ENCODE data around the gene UBP1. TPM values are rescaled to one million over a fixed set of nuclear protein-coding genes. Genes with fewer than 3 reads are reported as not detected.

UBP1 gene
- total and polyA plus RNA-seq, 4 donors: 6.8 to 36.9 (median 16.5) TPM

DNA sequence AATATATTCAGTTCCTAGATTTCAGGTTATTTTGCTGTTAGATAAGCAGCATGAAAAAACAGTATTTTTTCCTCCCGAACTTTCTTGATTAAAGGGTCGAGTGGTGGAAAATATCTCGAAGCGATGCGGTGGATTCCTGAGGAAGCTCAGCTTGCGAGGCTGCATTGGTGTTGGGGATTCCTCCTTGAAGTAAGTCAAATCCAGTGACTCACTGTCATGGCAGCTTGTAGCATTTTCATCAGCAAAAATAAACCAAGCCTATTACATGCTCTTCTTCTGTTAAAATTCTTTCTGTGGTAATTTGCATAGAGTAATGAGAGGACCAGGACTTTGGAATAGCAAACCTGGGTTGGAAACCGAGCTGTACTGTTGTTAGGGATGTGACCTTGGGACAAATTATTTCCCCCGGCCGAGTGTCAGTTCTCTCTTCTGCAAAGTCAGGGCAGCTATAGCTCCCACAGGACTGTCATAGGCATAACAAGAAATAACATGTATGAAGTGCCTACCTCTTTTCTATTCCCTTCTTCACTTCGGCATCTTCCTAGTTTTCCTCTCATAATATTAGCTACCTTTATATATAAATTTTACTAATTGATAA is 75.6 kb downstream of the UBP1 start:
- WGBS: 79% methylated on average over 10 of the region's 10 CpGs
- TF ChIP-seq, protein P1, sequence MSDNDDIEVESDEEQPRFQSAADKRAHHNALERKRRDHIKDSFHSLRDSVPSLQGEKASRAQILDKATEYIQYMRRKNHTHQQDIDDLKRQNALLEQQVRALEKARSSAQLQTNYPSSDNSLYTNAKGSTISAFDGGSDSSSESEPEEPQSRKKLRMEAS (IDR thresholded peaks at IDR 0.05): no peak
- TF ChIP-seq NR2F2 (IDR thresholded peaks at IDR 0.05): no peak
- TF ChIP-seq YY1 (IDR thresholded peaks at IDR 0.05): no peak
- TF ChIP-seq EGR1 (IDR thresholded peaks at IDR 0.05; ENCODE audit: low read depth in 2 of 2): no peak
- TF ChIP-seq FOXA1 (IDR thresholded peaks at IDR 0.05): no peak
- no peak for TF ChIP-seq GABPA (IDR thresholded peaks at IDR 0.05 in 1 of 2, conservative IDR thresholded peaks at IDR 0.05 in 1 of 2)
- TF ChIP-seq, protein P2, sequence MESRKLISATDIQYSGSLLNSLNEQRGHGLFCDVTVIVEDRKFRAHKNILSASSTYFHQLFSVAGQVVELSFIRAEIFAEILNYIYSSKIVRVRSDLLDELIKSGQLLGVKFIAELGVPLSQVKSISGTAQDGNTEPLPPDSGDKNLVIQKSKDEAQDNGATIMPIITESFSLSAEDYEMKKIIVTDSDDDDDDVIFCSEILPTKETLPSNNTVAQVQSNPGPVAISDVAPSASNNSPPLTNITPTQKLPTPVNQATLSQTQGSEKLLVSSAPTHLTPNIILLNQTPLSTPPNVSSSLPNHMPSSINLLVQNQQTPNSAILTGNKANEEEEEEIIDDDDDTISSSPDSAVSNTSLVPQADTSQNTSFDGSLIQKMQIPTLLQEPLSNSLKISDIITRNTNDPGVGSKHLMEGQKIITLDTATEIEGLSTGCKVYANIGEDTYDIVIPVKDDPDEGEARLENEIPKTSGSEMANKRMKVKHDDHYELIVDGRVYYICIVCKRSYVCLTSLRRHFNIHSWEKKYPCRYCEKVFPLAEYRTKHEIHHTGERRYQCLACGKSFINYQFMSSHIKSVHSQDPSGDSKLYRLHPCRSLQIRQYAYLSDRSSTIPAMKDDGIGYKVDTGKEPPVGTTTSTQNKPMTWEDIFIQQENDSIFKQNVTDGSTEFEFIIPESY (IDR thresholded peaks at IDR 0.05): no peak
- TF ChIP-seq RXRA (IDR thresholded peaks at IDR 0.05): no peak
- TF ChIP-seq RAD21 (IDR thresholded peaks at IDR 0.05): no peak
- TF ChIP-seq FOXA2 (IDR thresholded peaks at IDR 0.05): no peak
- TF ChIP-seq, protein P3, sequence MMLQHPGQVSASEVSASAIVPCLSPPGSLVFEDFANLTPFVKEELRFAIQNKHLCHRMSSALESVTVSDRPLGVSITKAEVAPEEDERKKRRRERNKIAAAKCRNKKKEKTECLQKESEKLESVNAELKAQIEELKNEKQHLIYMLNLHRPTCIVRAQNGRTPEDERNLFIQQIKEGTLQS (IDR thresholded peaks at IDR 0.05): no peak
- TF ChIP-seq SP1 (IDR thresholded peaks at IDR 0.05): no peak
- TF ChIP-seq, protein P4, sequence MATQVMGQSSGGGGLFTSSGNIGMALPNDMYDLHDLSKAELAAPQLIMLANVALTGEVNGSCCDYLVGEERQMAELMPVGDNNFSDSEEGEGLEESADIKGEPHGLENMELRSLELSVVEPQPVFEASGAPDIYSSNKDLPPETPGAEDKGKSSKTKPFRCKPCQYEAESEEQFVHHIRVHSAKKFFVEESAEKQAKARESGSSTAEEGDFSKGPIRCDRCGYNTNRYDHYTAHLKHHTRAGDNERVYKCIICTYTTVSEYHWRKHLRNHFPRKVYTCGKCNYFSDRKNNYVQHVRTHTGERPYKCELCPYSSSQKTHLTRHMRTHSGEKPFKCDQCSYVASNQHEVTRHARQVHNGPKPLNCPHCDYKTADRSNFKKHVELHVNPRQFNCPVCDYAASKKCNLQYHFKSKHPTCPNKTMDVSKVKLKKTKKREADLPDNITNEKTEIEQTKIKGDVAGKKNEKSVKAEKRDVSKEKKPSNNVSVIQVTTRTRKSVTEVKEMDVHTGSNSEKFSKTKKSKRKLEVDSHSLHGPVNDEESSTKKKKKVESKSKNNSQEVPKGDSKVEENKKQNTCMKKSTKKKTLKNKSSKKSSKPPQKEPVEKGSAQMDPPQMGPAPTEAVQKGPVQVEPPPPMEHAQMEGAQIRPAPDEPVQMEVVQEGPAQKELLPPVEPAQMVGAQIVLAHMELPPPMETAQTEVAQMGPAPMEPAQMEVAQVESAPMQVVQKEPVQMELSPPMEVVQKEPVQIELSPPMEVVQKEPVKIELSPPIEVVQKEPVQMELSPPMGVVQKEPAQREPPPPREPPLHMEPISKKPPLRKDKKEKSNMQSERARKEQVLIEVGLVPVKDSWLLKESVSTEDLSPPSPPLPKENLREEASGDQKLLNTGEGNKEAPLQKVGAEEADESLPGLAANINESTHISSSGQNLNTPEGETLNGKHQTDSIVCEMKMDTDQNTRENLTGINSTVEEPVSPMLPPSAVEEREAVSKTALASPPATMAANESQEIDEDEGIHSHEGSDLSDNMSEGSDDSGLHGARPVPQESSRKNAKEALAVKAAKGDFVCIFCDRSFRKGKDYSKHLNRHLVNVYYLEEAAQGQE (IDR thresholded peaks at IDR 0.05): no peak
- DNase-seq (ENCODE audit: low spot score): no peak

DNA sequence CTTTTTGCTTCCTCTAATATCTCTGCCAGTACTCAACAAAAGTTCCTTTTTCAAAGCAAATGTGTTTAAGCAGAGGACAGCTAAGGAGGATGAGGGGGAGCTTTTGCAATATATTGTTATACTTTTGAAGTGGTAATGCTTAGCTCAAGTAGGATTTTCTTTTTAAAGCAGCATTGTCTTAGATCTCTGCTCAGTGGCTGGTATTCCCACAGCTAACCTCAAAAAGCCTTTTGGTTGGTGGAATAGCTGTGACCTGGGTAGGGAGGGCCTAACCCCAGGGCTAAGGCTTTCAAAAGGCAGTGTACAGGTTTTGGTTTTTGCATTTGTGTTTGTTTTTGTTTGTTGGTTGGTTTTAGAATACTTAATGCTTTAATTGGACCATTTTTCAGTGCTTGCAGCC is 76.1 kb downstream of the UBP1 start:
- H3K36me3 ChIP-seq (ENCODE audit: control insufficient read depth in 4 of 4, insufficient read depth in 3 of 4, low read depth in 1 of 4, low read length in 3 of 4): no peaks in the 10 kb centered on the region
- TF ChIP-seq YY1 (IDR thresholded peaks at IDR 0.05): no peak
- no peak for TF ChIP-seq FOXA2 (IDR thresholded peaks at IDR 0.05)
- TF ChIP-seq, protein P4 (IDR thresholded peaks at IDR 0.05): no peak
- no peak for TF ChIP-seq HNF4G (IDR thresholded peaks at IDR 0.05)
- TF ChIP-seq FOXA1 (IDR thresholded peaks at IDR 0.05): no peak
- TF ChIP-seq SP1 (IDR thresholded peaks at IDR 0.05): no peak
- TF ChIP-seq, protein P5, sequence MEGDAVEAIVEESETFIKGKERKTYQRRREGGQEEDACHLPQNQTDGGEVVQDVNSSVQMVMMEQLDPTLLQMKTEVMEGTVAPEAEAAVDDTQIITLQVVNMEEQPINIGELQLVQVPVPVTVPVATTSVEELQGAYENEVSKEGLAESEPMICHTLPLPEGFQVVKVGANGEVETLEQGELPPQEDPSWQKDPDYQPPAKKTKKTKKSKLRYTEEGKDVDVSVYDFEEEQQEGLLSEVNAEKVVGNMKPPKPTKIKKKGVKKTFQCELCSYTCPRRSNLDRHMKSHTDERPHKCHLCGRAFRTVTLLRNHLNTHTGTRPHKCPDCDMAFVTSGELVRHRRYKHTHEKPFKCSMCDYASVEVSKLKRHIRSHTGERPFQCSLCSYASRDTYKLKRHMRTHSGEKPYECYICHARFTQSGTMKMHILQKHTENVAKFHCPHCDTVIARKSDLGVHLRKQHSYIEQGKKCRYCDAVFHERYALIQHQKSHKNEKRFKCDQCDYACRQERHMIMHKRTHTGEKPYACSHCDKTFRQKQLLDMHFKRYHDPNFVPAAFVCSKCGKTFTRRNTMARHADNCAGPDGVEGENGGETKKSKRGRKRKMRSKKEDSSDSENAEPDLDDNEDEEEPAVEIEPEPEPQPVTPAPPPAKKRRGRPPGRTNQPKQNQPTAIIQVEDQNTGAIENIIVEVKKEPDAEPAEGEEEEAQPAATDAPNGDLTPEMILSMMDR (IDR thresholded peaks at IDR 0.05; ENCODE audit: low read depth, low read length, missing input control): no peak
- TF ChIP-seq, protein P2 (IDR thresholded peaks at IDR 0.05): no peak
- no peak for TF ChIP-seq RXRA (IDR thresholded peaks at IDR 0.05)
- TF ChIP-seq EGR1 (IDR thresholded peaks at IDR 0.05; ENCODE audit: low read depth in 2 of 2): no peak
- no peak for TF ChIP-seq GABPA (IDR thresholded peaks at IDR 0.05 in 1 of 2, conservative IDR thresholded peaks at IDR 0.05 in 1 of 2)
- TF ChIP-seq TAF1 (conservative IDR thresholded peaks at IDR 0.05): no peak
- TF ChIP-seq, protein P3 (IDR thresholded peaks at IDR 0.05): no peak
- TF ChIP-seq JUND (IDR thresholded peaks at IDR 0.05): no peak
- no peaks in the 10 kb centered on the region for H3K27me3 ChIP-seq (ENCODE audit: control insufficient read depth in 4 of 4, insufficient read depth in 4 of 4, low read length in 3 of 4)
- no peak overlapping the region for H3K27ac ChIP-seq (ENCODE audit: low read depth in 1 of 2, low read length in 2 of 2)
- H3K4me1 ChIP-seq (ENCODE audit: control insufficient read depth in 4 of 4, insufficient read depth in 4 of 4, low read length in 3 of 4): no peaks in the 10 kb centered on the region
- H3K9ac ChIP-seq (ENCODE audit: low read depth in 1 of 2, low read length in 2 of 2): no peak overlapping the region
- DNase-seq (ENCODE audit: low spot score): no peak
- no peak overlapping the region for H3K4me3 ChIP-seq (ENCODE audit: low read depth in 1 of 3, low read length in 3 of 3)
- no peaks in the 10 kb centered on the region for H3K9me3 ChIP-seq (ENCODE audit: control insufficient read depth in 4 of 4, low read length in 3 of 4)

More for the DNA sequence above, 75.6 kb downstream of the UBP1 start:
- no peaks in the 10 kb centered on the region for H3K27me3 ChIP-seq (ENCODE audit: control insufficient read depth in 4 of 4, insufficient read depth in 4 of 4, low read length in 3 of 4)
- H3K9me3 ChIP-seq (ENCODE audit: control insufficient read depth in 4 of 4, low read length in 3 of 4): no peaks in the 10 kb centered on the region
- no peak overlapping the region for H3K27ac ChIP-seq (ENCODE audit: low read depth in 1 of 2, low read length in 2 of 2)
- H3K36me3 ChIP-seq (ENCODE audit: control insufficient read depth in 4 of 4, insufficient read depth in 3 of 4, low read depth in 1 of 4, low read length in 3 of 4): no peaks in the 10 kb centered on the region
- H3K9ac ChIP-seq (ENCODE audit: low read depth in 1 of 2, low read length in 2 of 2): no peak overlapping the region
- H3K4me1 ChIP-seq (ENCODE audit: control insufficient read depth in 4 of 4, insufficient read depth in 4 of 4, low read length in 3 of 4): no peaks in the 10 kb centered on the region
- no peak overlapping the region for H3K4me3 ChIP-seq (ENCODE audit: low read depth in 1 of 3, low read length in 3 of 3)

Measured in liver (tissue), 9 donors.